A549 (cell line): ENCODE measurements around the gene ARL13B. TPM values are rescaled to one million over a fixed set of nuclear protein-coding genes. Genes with fewer than 3 reads are reported as not detected.

Source experiments
- ATAC-seq, 2 experiments: fragments of 200-7000 bp in 1 of 2; fragments of >200 bp in 1 of 2; cut with Nextera tagmentation in 1 of 2; cut with Tn5 transposase in 1 of 2; 3 replicates each; pipeline versions ENCODE4 v1.8.0 to v1.9.1; 2018 to 2020; ENCODE audit warnings: mild to moderate bottlenecking in 1 of 2, moderate library complexity in 1 of 2
- CTCF ChIA-PET: fragments of 300-600 bp; sonication (Branson Sonifier 250); formaldehyde crosslinking; extraction: SDS; loops from one replicate; lab custom pipeline; 2021; ENCODE audit warnings: antibody characterized with exemption, inconsistent platforms; lab: Yijun Ruan, JAX
- POLR2A ChIA-PET: fragments of 350-600 bp; formaldehyde crosslinking; extraction: SDS; loops from one replicate; lab custom pipeline; 2021; ENCODE audit warnings: antibody characterized with exemption, inconsistent platforms; lab: Yijun Ruan, JAX
- DNase-seq, 2 experiments: peaks; one replicate each; pipeline versions ENCODE4 v3.0.0 to v3.0.0-alpha.2; 2011 to 2016; ENCODE audit warnings: low read depth in 1 of 2, low spot score in 1 of 2
- FAIRE-seq: peaks from 2 replicates; lab custom pipeline; 2011; peaks lifted over from hg19 to GRCh38; lab: Jason Lieb, UNC
- H3K27ac ChIP-seq, 2 experiments: fragments of >200 bp; sonication (Bioruptor Twin); formaldehyde crosslinking; 3 replicates each; pipeline ENCODE4 v1.5.1; 2016 to 2017
- H3K4me1 ChIP-seq: fragments of >200 bp; sonication (Bioruptor Twin); formaldehyde crosslinking; 3 replicates; pipeline ENCODE4 v1.6.1; 2016
- H3K4me2 ChIP-seq: fragments of >200 bp; sonication (Bioruptor Twin); formaldehyde crosslinking; 3 replicates; pipeline ENCODE4 v1.6.1; 2016
- H3K4me3 ChIP-seq: fragments of >200 bp; sonication (Bioruptor Twin); formaldehyde crosslinking; 3 replicates; pipeline ENCODE4 v1.5.1; 2016
- H3K9me3 ChIP-seq: fragments of >200 bp; sonication (Bioruptor Twin); formaldehyde crosslinking; 3 replicates; pipeline ENCODE4 v1.6.1; 2016
- ATOH8 ChIP-seq: fragments of 250-450 bp; sonication (Bioruptor Pico); IDR thresholded peaks from 2 replicates; pipeline ENCODE4 v1.5.0; 2020; ENCODE audit warnings: low read depth, mild to moderate bottlenecking, moderate library complexity
- CBX8 ChIP-seq: fragments of 200-600 bp; sonication (generic); IDR thresholded peaks from 2 replicates; pipeline ENCODE4 v1.6.1; 2016
- CEBPB ChIP-seq, 2 experiments: fragments of >200 bp in 1 of 2; sonication (Bioruptor Twin) in 1 of 2; formaldehyde crosslinking in 1 of 2; IDR thresholded peaks; 2 replicates each; pipeline ENCODE4 v1.6.1; 2012 to 2016
- CHD2 ChIP-seq: fragments of 150-350 bp; IDR thresholded peaks from 2 replicates; pipeline ENCODE4 v1.6.1; 2014; ENCODE audit warnings: low read length; ENCODE audit not compliant: partially characterized antibody
- CHD4 ChIP-seq: fragments of 200-600 bp; sonication (generic); IDR thresholded peaks from 2 replicates; pipeline ENCODE4 v1.6.1; 2016; ENCODE audit warnings: antibody characterized with exemption, mild to moderate bottlenecking, borderline replicate concordance
- CTCF ChIP-seq: fragments of >200 bp; sonication (Bioruptor Twin); formaldehyde crosslinking; IDR thresholded peaks from 3 replicates; pipeline ENCODE4 v1.5.1; 2016
- E2F6 ChIP-seq: IDR thresholded peaks from 2 replicates; pipeline ENCODE4 v1.6.1; 2012; ENCODE audit warnings: low read depth, borderline replicate concordance
- EHMT2 ChIP-seq: fragments of 200-600 bp; sonication (generic); IDR thresholded peaks from 2 replicates; pipeline ENCODE4 v1.6.1; 2016; ENCODE audit warnings: antibody characterized with exemption, low read depth, mild to moderate bottlenecking, moderate library complexity
- EP300 ChIP-seq, 2 experiments: fragments of >200 bp; sonication (Bioruptor Twin); formaldehyde crosslinking; IDR thresholded peaks; 2 replicates in 1 of 2; 3 replicates in 1 of 2; pipeline ENCODE4 v1.6.1; 2016 to 2017
- ESRRA ChIP-seq: fragments of 150-350 bp; IDR thresholded peaks from 2 replicates; pipeline ENCODE4 v1.6.1; 2014; ENCODE audit warnings: mild to moderate bottlenecking, low read length, borderline replicate concordance
- FOSB ChIP-seq: fragments of 250-450 bp; sonication (Bioruptor Pico); IDR thresholded peaks from 2 replicates; pipeline ENCODE4 v1.5.0; 2020; ENCODE audit warnings: mild to moderate bottlenecking, moderate library complexity
- FOSL2 ChIP-seq, 2 experiments: fragments of 450-650 bp in 1 of 2; fragments of >200 bp in 1 of 2; sonication (Bioruptor Twin) in 1 of 2; formaldehyde crosslinking; IDR thresholded peaks; 2 replicates each; pipeline versions ENCODE4 v1.5.0 to v1.6.1; 2016 to 2020; ENCODE audit warnings: mild to moderate bottlenecking in 1 of 2, moderate library complexity in 1 of 2
- HDAC2 ChIP-seq: fragments of 200-600 bp; sonication (generic); IDR thresholded peaks from 2 replicates; pipeline ENCODE4 v1.6.1; 2016
- HES2 ChIP-seq: fragments of >200 bp; sonication (Bioruptor Twin); formaldehyde crosslinking; IDR thresholded peaks from 2 replicates; pipeline ENCODE4 v1.6.1; 2016
- HEYL ChIP-seq: fragments of 250-450 bp; sonication (Bioruptor Pico); IDR thresholded peaks from 2 replicates; pipeline ENCODE4 v1.8.0; 2021; ENCODE audit warnings: mild to moderate bottlenecking, moderate library complexity
- HOXB5 ChIP-seq: fragments of 250-450 bp; sonication (Bioruptor Pico); IDR thresholded peaks from 2 replicates; pipeline ENCODE4 v1.5.0; 2020; ENCODE audit warnings: mild to moderate bottlenecking, moderate library complexity
- JUN ChIP-seq, 2 experiments: fragments of >200 bp; sonication (Bioruptor Twin); formaldehyde crosslinking; IDR thresholded peaks; 2 replicates in 1 of 2; 3 replicates in 1 of 2; pipeline ENCODE4 v1.6.1; 2016 to 2017
- KDM1A ChIP-seq: fragments of 200-600 bp; sonication (generic); IDR thresholded peaks from 2 replicates; pipeline ENCODE4 v1.6.1; 2016; ENCODE audit warnings: low read depth, mild to moderate bottlenecking
- MAZ ChIP-seq: fragments of 150-350 bp; IDR thresholded peaks from 2 replicates; pipeline ENCODE4 v1.6.1; 2014; ENCODE audit warnings: antibody characterized with exemption, low read depth, low read length, borderline replicate concordance
- MYC ChIP-seq: IDR thresholded peaks from 2 replicates; pipeline ENCODE4 v1.6.1; 2012; ENCODE audit warnings: mild to moderate bottlenecking, inconsistent platforms, low read length, improper control_type of control experiment, borderline replicate concordance
- PBX3 ChIP-seq: IDR thresholded peaks from 2 replicates; pipeline ENCODE4 v1.6.1; 2012
- PHF8 ChIP-seq: fragments of 200-600 bp; sonication (generic); IDR thresholded peaks from 2 replicates; pipeline ENCODE4 v1.6.1; 2016; ENCODE audit warnings: low read depth, mild to moderate bottlenecking, antibody characterized with exemption, moderate library complexity, borderline replicate concordance
- RARB ChIP-seq: fragments of 250-450 bp; sonication (Bioruptor Pico); IDR thresholded peaks from 2 replicates; pipeline ENCODE4 v1.8.0; 2021; ENCODE audit warnings: mild to moderate bottlenecking, moderate library complexity
- SMC3 ChIP-seq: fragments of >200 bp; sonication (Bioruptor Twin); formaldehyde crosslinking; IDR thresholded peaks from 3 replicates; pipeline ENCODE4 v1.6.1; 2018; ENCODE audit warnings: inconsistent platforms
- USF2 ChIP-seq: fragments of 450-650 bp; IDR thresholded peaks from 2 replicates; pipeline ENCODE4 v1.6.1; 2014; ENCODE audit warnings: antibody characterized with exemption
- ZNF302 ChIP-seq: fragments of 250-450 bp; sonication (Bioruptor Pico); IDR thresholded peaks from 2 replicates; pipeline ENCODE4 v1.9.0; 2021; ENCODE audit warnings: inconsistent platforms, mild to moderate bottlenecking, moderate library complexity
- WGBS: methylation state at CpG from one replicate; pipeline ENCODE4 v1.1.6; 2017; ENCODE audit errors: missing lambda C conversion rate; 5-methylcytosine and 5-hydroxymethylcytosine counted together
- polyA plus RNA-seq, 4 experiments: library from polyadenylated mRNA; depleted of rRNA in 3 of 4; stranded (reverse); fragments of >200 nt; fragmentation: RNase III in 1 of 4; extraction: RNeasy Plus Mini Kit Qiagen cat#74134 plus additional on column Dnase treatment in 1 of 4; gene quantifications; 2 replicates in 3 of 4; 3 replicates in 1 of 4; pipeline ENCODE4 v1.2.3, GENCODE V29; 2011 to 2017

Gene ARL13B
- polyA plus RNA-seq, 2 of the 4 experiments (the other 2 are of a cell fraction) = 13.3 to 28.6 TPM

- no peak for TF ChIP-seq PBX3
- TF ChIP-seq CHD2 = no peak
- TF ChIP-seq EP300 (IDR thresholded peaks at IDR 0.05) = no peak
- no peak for TF ChIP-seq HEYL (CRISPR knock-in tag)
- no peak for TF ChIP-seq MAZ
- TF ChIP-seq RARB = no peak
- no peak for TF ChIP-seq HOXB5 (CRISPR knock-in tag)
- no peak for TF ChIP-seq EHMT2
- no peak for TF ChIP-seq KDM1A
- TF ChIP-seq HDAC2 = no peak
- no peak for TF ChIP-seq CTCF
- no peak for TF ChIP-seq CBX8
- TF ChIP-seq CEBPB (IDR thresholded peaks at IDR 0.05) = no peak
- TF ChIP-seq FOSL2 (IDR thresholded peaks at IDR 0.05) = no peak
- TF ChIP-seq FOSL2 (CRISPR knock-in tag; IDR thresholded peaks at IDR 0.05) = no peak
- TF ChIP-seq FOSB (CRISPR knock-in tag) = no peak
- TF ChIP-seq SMC3 = no peak
- no peak for TF ChIP-seq ESRRA
- TF ChIP-seq E2F6 = no peak
- TF ChIP-seq MYC = no peak
- DNase-seq (no peak), ATAC-seq (no peak), FAIRE-seq (no peak)
- POLR2A ChIA-PET = no interaction called here
- peaks cover 18% of the 10 kb centered on the region for H3K4me1 ChIP-seq
- CTCF ChIA-PET = no interaction called here
- peak overlapping the region in 1 of 2 experiments; percentile 11; a peak in 1 of 6 replicates for H3K27ac ChIP-seq
- H3K9me3 ChIP-seq = no peaks in the 10 kb centered on the region
- H3K4me3 ChIP-seq = no peak overlapping the region
- WGBS = 89% methylated on average over 1 of the region's 1 CpG
- H3K4me2 ChIP-seq = no peak overlapping the region
Measured at GRCh38 chr3:93969997-93970396, 10.0 kb upstream of the ARL13B start.

- POLR2A ChIA-PET = interaction anchor here (0.9 to 1.6 kb wide), 3 partner anchors 12 to 89 kb away, joined by 4 to 9 read pairs (median 5); partner anchors contain the start of genes DHFR2 and NSUN3
- H3K9me3 ChIP-seq = no peaks in the 10 kb centered on the region
- peaks cover 18% of the 10 kb centered on the region for H3K4me1 ChIP-seq
- CTCF ChIA-PET = interaction anchor here (0.6 to 1.4 kb wide), 2 partner anchors 14 to 16 kb away, joined by 3 to 5 read pairs; no protein-coding TSS in a partner anchor
- peak; percentile 85 to 90 for ATAC-seq
- DNase-seq = peak; percentile 50 to 75
- H3K4me2 ChIP-seq = peak within 1 kb of the TSS; percentile 84
- peak within 1 kb of the TSS; percentile 58 for H3K4me3 ChIP-seq
- WGBS = 4% methylated on average over 13 of the region's 53 CpGs
- peak within 1 kb of the TSS; percentile 80 to 89 for H3K27ac ChIP-seq
- peak; percentile 81 for FAIRE-seq
- TF ChIP-seq ZNF302 (CRISPR knock-in tag) = no peak
- no peak for TF ChIP-seq USF2
- TF ChIP-seq CHD4 = no peak
- no peak for TF ChIP-seq HES2
- peak; percentile 39; the same call in 1 of the 2 replicates for TF ChIP-seq PHF8
- no peak for TF ChIP-seq HEYL (CRISPR knock-in tag)
- TF ChIP-seq CTCF = 0 out of 3 replicates have a peak, but pooled peaks have one; percentile 11
- no peak for TF ChIP-seq SMC3
- no peak for TF ChIP-seq E2F6
- no peak for TF ChIP-seq EHMT2
- TF ChIP-seq JUN (IDR thresholded peaks at IDR 0.05) = peak; percentile 46 to 51; a peak in 2 of 5 replicates
- no peak for TF ChIP-seq ATOH8 (CRISPR knock-in tag)
Measured at GRCh38 chr3:93973131-93974126, 6.5 kb upstream of the ARL13B start, which contains the start of gene PROS1. Gene PROS1, minus strand, starts transcription at chr3:93973896. Its CDS starts 147 bp downstream, at chr3:93973749.
